Measurements from ENCODE around the gene STARD13.

Gene STARD13

DNA sequence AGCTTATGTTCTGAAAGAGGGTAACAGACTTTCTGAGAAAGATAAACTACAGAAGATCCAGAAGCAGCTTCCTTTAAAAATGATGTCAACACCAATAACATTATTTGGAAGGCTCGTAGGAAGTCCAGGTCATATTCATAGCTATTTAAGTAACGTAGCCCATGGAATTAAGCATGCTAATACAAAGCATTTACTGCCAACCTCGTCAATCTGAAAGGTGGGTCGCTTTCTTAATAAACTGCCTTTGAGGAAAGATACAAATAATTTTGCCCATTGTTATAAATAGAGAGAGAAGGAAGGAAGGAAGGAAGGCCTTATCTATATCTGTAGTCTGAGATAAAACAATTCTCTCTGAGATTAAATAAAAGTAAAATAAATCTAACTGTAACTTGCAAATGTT lies 80.3 kb downstream of the STARD13 start:
- no peak for DNase-seq
- no peaks in the 10 kb centered on the region for H3K27me3 ChIP-seq (ENCODE audit: insufficient read depth, low read depth, severe bottlenecking)
- H3K27ac ChIP-seq, result no peak overlapping the region
- no peaks in the 10 kb centered on the region for H3K9me3 ChIP-seq (ENCODE audit: severe bottlenecking)
- no peaks in the 10 kb centered on the region for H3K36me3 ChIP-seq
- H3K4me3 ChIP-seq (ENCODE audit: low read depth, low read length), result no peak overlapping the region
- TF ChIP-seq, protein P1, sequence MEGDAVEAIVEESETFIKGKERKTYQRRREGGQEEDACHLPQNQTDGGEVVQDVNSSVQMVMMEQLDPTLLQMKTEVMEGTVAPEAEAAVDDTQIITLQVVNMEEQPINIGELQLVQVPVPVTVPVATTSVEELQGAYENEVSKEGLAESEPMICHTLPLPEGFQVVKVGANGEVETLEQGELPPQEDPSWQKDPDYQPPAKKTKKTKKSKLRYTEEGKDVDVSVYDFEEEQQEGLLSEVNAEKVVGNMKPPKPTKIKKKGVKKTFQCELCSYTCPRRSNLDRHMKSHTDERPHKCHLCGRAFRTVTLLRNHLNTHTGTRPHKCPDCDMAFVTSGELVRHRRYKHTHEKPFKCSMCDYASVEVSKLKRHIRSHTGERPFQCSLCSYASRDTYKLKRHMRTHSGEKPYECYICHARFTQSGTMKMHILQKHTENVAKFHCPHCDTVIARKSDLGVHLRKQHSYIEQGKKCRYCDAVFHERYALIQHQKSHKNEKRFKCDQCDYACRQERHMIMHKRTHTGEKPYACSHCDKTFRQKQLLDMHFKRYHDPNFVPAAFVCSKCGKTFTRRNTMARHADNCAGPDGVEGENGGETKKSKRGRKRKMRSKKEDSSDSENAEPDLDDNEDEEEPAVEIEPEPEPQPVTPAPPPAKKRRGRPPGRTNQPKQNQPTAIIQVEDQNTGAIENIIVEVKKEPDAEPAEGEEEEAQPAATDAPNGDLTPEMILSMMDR (IDR thresholded peaks at IDR 0.05; ENCODE audit: low read depth, low read length), result no peak

- no peak overlapping the region for H3K4me3 ChIP-seq (ENCODE audit: low read depth, low read length)
- no peaks in the 10 kb centered on the region for H3K27me3 ChIP-seq (ENCODE audit: insufficient read depth, low read depth, severe bottlenecking)
- H3K27ac ChIP-seq, result no peak overlapping the region
- TF ChIP-seq, protein P1 (IDR thresholded peaks at IDR 0.05; ENCODE audit: low read depth, low read length), result no peak
- no peak for DNase-seq
- H3K36me3 ChIP-seq, result no peaks in the 10 kb centered on the region
- H3K9me3 ChIP-seq (ENCODE audit: severe bottlenecking), result no peaks in the 10 kb centered on the region
Measured at GRCh38 chr13:33204130-33204927, 81.2 kb downstream of the STARD13 start.

DNA sequence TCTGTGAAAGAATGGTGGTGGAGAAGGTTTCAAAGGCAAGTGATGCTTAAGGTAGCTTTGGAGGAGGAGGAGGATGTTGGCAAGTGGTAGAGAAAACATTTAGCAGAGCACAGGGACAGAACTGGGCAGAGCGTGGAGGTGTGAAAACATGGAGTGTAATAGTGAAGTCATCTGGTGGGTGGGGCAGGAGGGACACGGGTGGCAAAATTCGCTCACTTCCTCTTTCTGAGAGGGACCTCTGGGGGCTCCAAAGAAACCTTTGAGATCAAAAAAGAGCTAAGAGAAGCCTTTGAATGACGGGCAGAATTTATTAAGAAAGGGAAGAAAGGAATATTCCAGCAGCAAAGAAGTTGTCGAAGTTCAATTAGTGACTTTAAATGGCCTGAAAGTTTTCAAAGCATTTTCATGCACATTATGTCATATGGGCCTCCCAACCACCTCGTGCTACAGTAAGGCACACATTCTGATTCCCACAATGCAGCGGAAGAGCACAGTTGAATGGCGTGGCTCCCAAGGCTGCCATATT lies 82.8 kb downstream of the STARD13 start:
- TF ChIP-seq, protein P1 (IDR thresholded peaks at IDR 0.05; ENCODE audit: low read depth, low read length), result no peak
- DNase-seq, result no peak
- Histone ChIP-seq H3K27me3 (ENCODE audit: insufficient read depth, low read depth, severe bottlenecking) (no peaks in the 10 kb centered on the region), H3K4me3 (ENCODE audit: low read depth, low read length) (no peak overlapping the region), H3K36me3 (no peaks in the 10 kb centered on the region), H3K9me3 (ENCODE audit: severe bottlenecking) (no peaks in the 10 kb centered on the region), H3K27ac (no peak overlapping the region)

GRCh38 chr13:33201659-33202058 lies 83.9 kb downstream of the STARD13 start:
- H3K27me3 ChIP-seq (ENCODE audit: insufficient read depth, low read depth, severe bottlenecking), result no peaks in the 10 kb centered on the region
- no peaks in the 10 kb centered on the region for H3K9me3 ChIP-seq (ENCODE audit: severe bottlenecking)
- H3K4me3 ChIP-seq (ENCODE audit: low read depth, low read length), result no peak overlapping the region
- TF ChIP-seq, protein P1 (IDR thresholded peaks at IDR 0.05; ENCODE audit: low read depth, low read length), result no peak
- H3K36me3 ChIP-seq, result no peaks in the 10 kb centered on the region
- H3K27ac ChIP-seq, result no peak overlapping the region
- no peak for DNase-seq

DNA sequence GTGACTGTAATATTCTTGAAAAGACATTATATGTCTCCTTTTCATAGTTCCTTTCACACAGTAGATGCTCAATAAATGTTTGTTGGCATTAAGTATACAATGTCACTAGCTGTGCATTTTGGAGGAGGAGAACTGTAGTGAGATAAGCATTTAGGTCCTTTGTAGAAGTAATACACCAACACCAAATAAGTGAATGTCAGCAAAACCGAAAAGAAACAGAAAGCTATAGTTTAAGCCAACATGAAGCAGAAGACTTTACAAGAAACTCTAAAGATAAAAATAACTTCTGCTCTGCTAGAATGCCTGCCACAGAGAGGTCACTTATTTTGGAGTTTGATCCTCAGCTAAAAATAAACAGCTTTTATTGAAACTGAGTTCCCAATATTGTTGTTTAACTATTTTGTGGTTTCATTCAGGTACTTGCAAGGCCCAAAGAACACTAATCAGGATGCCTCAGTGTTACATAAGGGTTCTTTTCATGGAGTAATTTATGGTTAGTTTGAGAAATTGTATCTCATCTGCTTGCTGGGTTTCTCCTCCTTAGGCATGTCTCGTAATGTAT lies 86.2 kb downstream of the STARD13 start:
- H3K36me3 ChIP-seq, result no peaks in the 10 kb centered on the region
- TF ChIP-seq, protein P1 (IDR thresholded peaks at IDR 0.05; ENCODE audit: low read depth, low read length), result no peak

More for the DNA sequence above, 86.2 kb downstream of the STARD13 start:
- no peak overlapping the region for H3K27ac ChIP-seq
- no peaks in the 10 kb centered on the region for H3K27me3 ChIP-seq (ENCODE audit: insufficient read depth, low read depth, severe bottlenecking)
- H3K9me3 ChIP-seq (ENCODE audit: severe bottlenecking), result no peaks in the 10 kb centered on the region
- no peak overlapping the region for H3K4me3 ChIP-seq (ENCODE audit: low read depth, low read length)
- no peak for DNase-seq

Data from WERI-Rb-1 (cell line).